Lower lobe of right lung (tissue), 2 donors: ENCODE results near the gene TMEM270. TPM values are rescaled to one million over a fixed set of nuclear protein-coding genes. Genes with fewer than 3 reads are reported as not detected.

ENCODE experiments used
- ATAC-seq, 2 donors: fragments of 200-7000 bp; cut with Tn5 transposase; one replicate each; pipeline ENCODE4 v1.9.1; 2020 to 2022; ENCODE audit warnings: mild to moderate bottlenecking in 2 of 2, moderate library complexity in 2 of 2
- DNase-seq: peaks from one replicate; pipeline ENCODE4 v3.0.0-alpha.2; 2020
- H3K27ac ChIP-seq: fragments of 200-600 bp; one replicate; pipeline ENCODE4 v1.8.0; 2022
- H3K27me3 ChIP-seq: fragments of 200-600 bp; one replicate; pipeline ENCODE4 v1.8.0; 2022; ENCODE audit warnings: low read depth
- H3K36me3 ChIP-seq: fragments of 200-600 bp; one replicate; pipeline ENCODE4 v1.8.0; 2022; ENCODE audit warnings: mild to moderate bottlenecking
- H3K4me1 ChIP-seq: fragments of 200-600 bp; one replicate; pipeline ENCODE4 v1.8.0; 2022
- H3K4me3 ChIP-seq: fragments of 200-600 bp; one replicate; pipeline ENCODE4 v1.8.0; 2022; ENCODE audit warnings: mild to moderate bottlenecking
- H3K9me3 ChIP-seq: fragments of 200-600 bp; one replicate; pipeline ENCODE4 v1.8.0; 2022
- CTCF ChIP-seq: fragments of 200-600 bp; IDR thresholded peaks from one replicate; pipeline ENCODE4 v1.8.0; 2022; ENCODE audit warnings: antibody characterized with exemption, mild to moderate bottlenecking
- intact Hi-C: fragments of 100-400 bp; cut with DNase I; formaldehyde crosslinking; loops from one replicate; pipeline ENCODE4 v1.11.0; 2022
- total RNA-seq: library from RNA; stranded (reverse); fragmentation: NEBNext Ultra II Directional; extraction: Animal tissue kit (Norgen Biotek cat#: 25700); gene quantifications from one replicate; pipeline ENCODE4 v1.2.1, GENCODE V29; 2021
- donor health status: DM: no; HTN: yes; CAD: no; lungs with severe emphysema.

TMEM270 gene
- total RNA-seq, 1 donor from 2014 or later = not detected

- H3K4me3 ChIP-seq = no peak overlapping the region
- ATAC-seq = peak in 1 of 2 donors; percentile 4
- H3K27ac ChIP-seq = peak overlapping the region; percentile 21
- H3K9me3 ChIP-seq = no peaks in the 10 kb centered on the region
- no peak for DNase-seq
- H3K4me1 ChIP-seq = peaks cover 36% of the 10 kb centered on the region
- H3K27me3 ChIP-seq = no peaks in the 10 kb centered on the region
- intact Hi-C loops = no loop called here
- no peaks in the 10 kb centered on the region for H3K36me3 ChIP-seq
- TF ChIP-seq CTCF = no peak
Measured at GRCh38 chr7:73870041-73870492, 9.1 kb downstream of the TMEM270 start.

GRCh38 chr7:73871163-73872011 is 10.4 kb downstream of the TMEM270 start:
- H3K27ac ChIP-seq = peak overlapping the region; percentile 24

GRCh38 chr7:73872056-73872908 is 11.3 kb downstream of the TMEM270 start:
- no peak for TF ChIP-seq CTCF
- no peaks in the 10 kb centered on the region for H3K9me3 ChIP-seq
- no peak overlapping the region for H3K4me3 ChIP-seq
- H3K27ac ChIP-seq = peak overlapping the region; percentile 24
- peaks cover 36% of the 10 kb centered on the region for H3K4me1 ChIP-seq
- no peaks in the 10 kb centered on the region for H3K36me3 ChIP-seq
- no peaks in the 10 kb centered on the region for H3K27me3 ChIP-seq
- intact Hi-C loops = no loop called here
- ATAC-seq (no peak), DNase-seq (no peak)

More at GRCh38 chr7:73871163-73872011, 10.4 kb downstream of the TMEM270 start:
- TF ChIP-seq CTCF = no peak
- DNase-seq (no peak), ATAC-seq (peak; percentile 4 to 15)
- Histone ChIP-seq H3K4me3 (no peak overlapping the region), H3K9me3 (no peaks in the 10 kb centered on the region), H3K36me3 (no peaks in the 10 kb centered on the region), H3K4me1 (peaks cover 36% of the 10 kb centered on the region), H3K27me3 (no peaks in the 10 kb centered on the region)
- intact Hi-C loops = no loop called here

- no peaks in the 10 kb centered on the region for H3K9me3 ChIP-seq
- peaks cover 37% of the 10 kb centered on the region for H3K4me1 ChIP-seq
- H3K27me3 ChIP-seq = no peaks in the 10 kb centered on the region
- H3K27ac ChIP-seq = no peak overlapping the region
- H3K36me3 ChIP-seq = no peaks in the 10 kb centered on the region
- no peak for DNase-seq
- intact Hi-C loops = no loop called here
- no peak overlapping the region for H3K4me3 ChIP-seq
- no peak for ATAC-seq
- TF ChIP-seq CTCF = no peak
Measured at GRCh38 chr7:73876361-73876760, 15.4 kb downstream of the TMEM270 start.

GRCh38 chr7:73876973-73877372 is 16.0 kb downstream of the TMEM270 start:
- H3K27ac ChIP-seq = no peak overlapping the region
- ATAC-seq (no peak), DNase-seq (no peak)
- no peak for TF ChIP-seq CTCF
- intact Hi-C loops = no loop called here
- no peaks in the 10 kb centered on the region for H3K36me3 ChIP-seq
- no peaks in the 10 kb centered on the region for H3K27me3 ChIP-seq
- H3K9me3 ChIP-seq = no peaks in the 10 kb centered on the region
- peaks cover 37% of the 10 kb centered on the region for H3K4me1 ChIP-seq
- H3K4me3 ChIP-seq = no peak overlapping the region
